B cell (primary cell): Measurements from ENCODE around the gene TMEM41B. TPM values are rescaled to one million over a fixed set of nuclear protein-coding genes. Genes with fewer than 3 reads are reported as not detected.
"Not testable (repeated sequence)": the region's sequence is repeated elsewhere in the genome, so short reads cannot be mapped to it uniquely, and the experiment has no call there.

Experiments
- ATAC-seq: fragments of 200-7000 bp; cut with Tn5 transposase; one replicate; pipeline ENCODE4 v1.10.0; 2021; ENCODE audit warnings: low read depth, mild to moderate bottlenecking, moderate number of reproducible peaks, moderate library complexity
- CTCF ChIA-PET: fragments of 350-600 bp; sonication (Branson Sonifier 250); formaldehyde crosslinking; loops from one replicate; lab custom pipeline; 2021; ENCODE audit warnings: antibody characterized with exemption, inconsistent platforms; lab: Charles Lee
- POLR2A ChIA-PET: fragments of 350-600 bp; sonication (Branson Sonifier 250); formaldehyde crosslinking; loops from one replicate; lab custom pipeline; 2021; ENCODE audit warnings: antibody characterized with exemption; lab: Charles Lee
- DNase-seq: peaks from one replicate; pipeline ENCODE4 v3.0.0; 2013
- H2AFZ ChIP-seq: 2 replicates; pipeline ENCODE4 v1.6.1; 2012; ENCODE audit warnings: mild to moderate bottlenecking, low read depth, low read length; ENCODE audit not compliant: insufficient read depth, poor library complexity, severe bottlenecking
- H3K27ac ChIP-seq, 2 donors: 1 replicate in 1 of 2; 2 replicates in 1 of 2; pipeline ENCODE4 v1.5.1; 2012 to 2013; ENCODE audit warnings: low read length in 2 of 2, mild to moderate bottlenecking in 2 of 2, moderate library complexity in 1 of 2
- H3K27me3 ChIP-seq, 4 experiments: fragments of 200-600 bp in 1 of 4; sonication (generic) in 1 of 4; replicated peaks in 1 of 4; 1 replicate in 2 of 4; 2 replicates in 2 of 4; pipeline versions ENCODE4 v1.6.1 to v1.7.0; 2013 to 2016; ENCODE audit warnings: low read length in 3 of 4, mild to moderate bottlenecking in 2 of 4, mixed read lengths in 1 of 4, moderate library complexity in 1 of 4; ENCODE audit not compliant: insufficient read depth in 4 of 4, control insufficient read depth in 3 of 4; ENCODE audit errors: control extremely low read depth in 1 of 4
- H3K36me3 ChIP-seq, 2 experiments: replicated peaks in 1 of 2; 1 replicate in 1 of 2; 2 replicates in 1 of 2; pipeline versions ENCODE4 v1.6.1 to v1.7.1; 2013; ENCODE audit warnings: low read length in 1 of 2; ENCODE audit not compliant: insufficient read depth in 2 of 2, control insufficient read depth in 1 of 2; ENCODE audit errors: control extremely low read depth in 1 of 2, extremely low read depth in 1 of 2
- H3K4me1 ChIP-seq, 2 donors: fragments of 200-600 bp in 1 of 2; sonication (generic) in 1 of 2; 1 replicate in 1 of 2; 2 replicates in 1 of 2; pipeline versions ENCODE4 v1.5.1 to v1.6.1; 2013 to 2017; ENCODE audit warnings: low read length in 2 of 2; ENCODE audit not compliant: control insufficient read depth in 2 of 2, insufficient read depth in 2 of 2
- H3K4me2 ChIP-seq: replicated peaks from 2 replicates; pipeline ENCODE3; 2012; ENCODE audit warnings: mild to moderate bottlenecking, low read depth, low read length; ENCODE audit not compliant: poor library complexity, severe bottlenecking
- H3K4me3 ChIP-seq, 5 experiments: fragments of 200-600 bp in 1 of 5; sonication (generic) in 1 of 5; 1 replicate in 3 of 5; 2 replicates in 2 of 5; pipeline versions ENCODE4 v1.5.1 to v1.7.0; 2011 to 2016; ENCODE audit warnings: low read length in 4 of 5, mild to moderate bottlenecking in 4 of 5, low read depth in 2 of 5, control low read depth in 1 of 5, moderate library complexity in 1 of 5; ENCODE audit not compliant: insufficient read depth in 1 of 5; ENCODE audit errors: control extremely low read depth in 1 of 5, extremely low read depth in 1 of 5
- H3K79me2 ChIP-seq: fragments of 200-600 bp; sonication (generic); one replicate; pipeline ENCODE4 v1.6.0; 2016; ENCODE audit warnings: low read length; ENCODE audit not compliant: control insufficient read depth, insufficient read depth
- H3K9ac ChIP-seq: fragments of 200-600 bp; sonication (generic); 2 replicates; pipeline ENCODE4 v1.6.1; 2017; ENCODE audit warnings: mild to moderate bottlenecking, low read length, moderate library complexity
- H3K9me3 ChIP-seq, 3 donors: one replicate each; pipeline versions ENCODE4 v1.6.1 to v1.7.1; 2013; ENCODE audit warnings: low read length in 2 of 3; ENCODE audit not compliant: control insufficient read depth in 2 of 3, insufficient read depth in 1 of 3; ENCODE audit errors: control extremely low read depth in 1 of 3
- H4K20me1 ChIP-seq: 2 replicates; pipeline ENCODE4 v1.6.0; 2012; ENCODE audit warnings: mild to moderate bottlenecking, low read length; ENCODE audit not compliant: insufficient read depth, control insufficient read depth, poor library complexity, severe bottlenecking
- H3K27ac Mint-ChIP-seq: one replicate; pipeline ENCODE4 v1.8.0; 2021; ENCODE audit warnings: mixed read lengths
- H3K27me3 Mint-ChIP-seq: one replicate; pipeline ENCODE4 v1.8.0; 2021; ENCODE audit warnings: mixed read lengths
- H3K4me1 Mint-ChIP-seq: one replicate; pipeline ENCODE4 v1.8.0; 2021; ENCODE audit warnings: mixed read lengths
- H3K4me3 Mint-ChIP-seq: one replicate; pipeline ENCODE4 v1.8.0; 2021; ENCODE audit warnings: mixed read lengths
- H3K9me3 Mint-ChIP-seq: one replicate; pipeline ENCODE4 v1.8.0; 2022; ENCODE audit warnings: mixed read lengths; ENCODE audit not compliant: insufficient read depth
- CTCF ChIP-seq: fragments of 200-600 bp; IDR thresholded peaks from one replicate; pipeline ENCODE4 v1.8.0; 2022; ENCODE audit warnings: antibody characterized with exemption, mild to moderate bottlenecking
- EZH2 ChIP-seq: IDR thresholded peaks from 2 replicates; pipeline ENCODE4 v1.6.1; 2012; ENCODE audit warnings: borderline replicate concordance, low read depth, mild to moderate bottlenecking, moderate library complexity, low read length; ENCODE audit not compliant: insufficient read depth, poor library complexity, severe bottlenecking
- WGBS: methylation state at CpG from one replicate; pipeline ENCODE4 v1.1.5; 2013; ENCODE audit warnings: missing lambda C conversion rate; ENCODE audit not compliant: insufficient coverage; 5-methylcytosine and 5-hydroxymethylcytosine counted together
- intact Hi-C: fragments of 100-400 bp; cut with micrococcal nuclease; formaldehyde crosslinking; loops from one replicate; pipeline ENCODE4 v1.10.0; 2022
- polyA plus RNA-seq: library from polyadenylated mRNA; depleted of rRNA; stranded (reverse); fragments of >200 nt; gene quantifications from 2 replicates; pipeline ENCODE4 v1.2.3, GENCODE V29; 2012
- total RNA-seq, 2 donors: library from RNA; stranded (reverse); fragments of 120-200 nt in 1 of 2; gene quantifications; 1 replicate in 1 of 2; 2 replicates in 1 of 2; pipeline versions ENCODE4 v1.2.3 to v1.2.4, GENCODE V29; 2013 to 2022

The TMEM41B gene
- total and polyA plus RNA-seq, 2 donors (not counting 1 experiment from before 2014, with no cell fraction given) = 16.1 to 43.9 TPM

GRCh38 chr11:9259981-9260837, 54.2 kb downstream of the TMEM41B start:
- H3K27me3 ChIP-seq = no peaks in the 10 kb centered on the region
- WGBS = 77% methylated on average over 3 of the region's 4 CpGs
- H3K79me2 ChIP-seq = peaks cover 53% of the 10 kb centered on the region

GRCh38 chr11:9258279-9258678, 56.1 kb downstream of the TMEM41B start:
- H3K4me3 ChIP-seq, H3K27me3 Mint-ChIP-seq, H3K27ac Mint-ChIP-seq, H3K27me3 ChIP-seq, intact Hi-C loops, ATAC-seq, H3K4me3 Mint-ChIP-seq, DNase-seq, H3K9me3 Mint-ChIP-seq, CTCF ChIA-PET, POLR2A ChIA-PET, H3K9me3 ChIP-seq, H3K4me2 ChIP-seq, H3K27ac ChIP-seq, H3K9ac ChIP-seq, H3K36me3 ChIP-seq, H2AFZ ChIP-seq: not testable (repeated sequence)
- peaks cover 25% of the 10 kb centered on the region for H3K4me1 Mint-ChIP-seq
- peaks cover 17 to 20% of the 10 kb centered on the region in 2 donors for H3K4me1 ChIP-seq
- H3K79me2 ChIP-seq = peaks cover 57% of the 10 kb centered on the region
- WGBS = 100% methylated on average over 1 of the region's 4 CpGs
- H4K20me1 ChIP-seq = peaks cover 13% of the 10 kb centered on the region

More at GRCh38 chr11:9259981-9260837, 54.2 kb downstream of the TMEM41B start:
- Mint-ChIP-seq H3K27ac (peak overlapping the region; percentile 60), H3K4me3 (peak overlapping the region; percentile 24), H3K27me3 (no peaks in the 10 kb centered on the region), H3K9me3 (peaks cover 5% of the 10 kb centered on the region), H3K4me1 (peaks cover 34% of the 10 kb centered on the region)
- H3K4me2 ChIP-seq = peak overlapping the region; percentile 43
- no peak overlapping the region for H3K27ac ChIP-seq
- ATAC-seq (no peak), DNase-seq (no peak)
- no peaks in the 10 kb centered on the region for H3K36me3 ChIP-seq
- ChIA-PET POLR2A (no interaction called here), CTCF (interaction anchor here (0.6 to 1.8 kb wide), 5 partner anchors 11 to 90 kb away, joined by 3 to 6 read pairs (median 4); no protein-coding TSS in a partner anchor)
- H3K9me3 ChIP-seq = no peaks in the 10 kb centered on the region
- peaks cover 17 to 24% of the 10 kb centered on the region in 2 donors for H3K4me1 ChIP-seq
- no peak for TF ChIP-seq EZH2
- TF ChIP-seq CTCF = no peak
- H3K4me3 ChIP-seq = no peak overlapping the region
- intact Hi-C loops = loop anchor here (5.0 kb wide), 1 partner anchor 122 kb away; the partner anchor contains the start of gene IPO7
- no peak overlapping the region for H3K9ac ChIP-seq
- H2AFZ ChIP-seq = no peak overlapping the region
- peaks cover 13% of the 10 kb centered on the region for H4K20me1 ChIP-seq
